Mesothelial cell of epicardium (in vitro differentiated cells): ENCODE results near the gene ZFP36L1. TPM values are rescaled to one million over a fixed set of nuclear protein-coding genes. Genes with fewer than 3 reads are reported as not detected.

Experiments
- DNase-seq, 2 experiments: peaks; one replicate each; pipeline ENCODE4 v3.0.0; 2021; ENCODE audit warnings: low spot score in 2 of 2; ENCODE audit not compliant: unreplicated experiment in 2 of 2
- H3K27ac Mint-ChIP-seq: 2 replicates; pipeline ENCODE4 v1.8.0; 2021; ENCODE audit warnings: mixed read lengths
- H3K27me3 Mint-ChIP-seq: 2 replicates; pipeline ENCODE4 v1.8.0; 2021; ENCODE audit warnings: low read depth, mixed read lengths
- H3K36me3 Mint-ChIP-seq: 2 replicates; pipeline ENCODE4 v1.8.0; 2021; ENCODE audit warnings: mixed read lengths
- H3K4me1 Mint-ChIP-seq: 2 replicates; pipeline ENCODE4 v1.8.0; 2021; ENCODE audit warnings: mixed read lengths
- H3K4me3 Mint-ChIP-seq: 2 replicates; pipeline ENCODE4 v1.8.0; 2021; ENCODE audit warnings: mild to moderate bottlenecking, moderate library complexity, mixed read lengths
- H3K9me3 Mint-ChIP-seq: 2 replicates; pipeline ENCODE4 v1.8.0; 2021; ENCODE audit warnings: mixed read lengths
- total RNA-seq: library from RNA; stranded (reverse); gene quantifications from 3 replicates; pipeline ENCODE4 v1.2.1, GENCODE V29; 2021
- TF ChIP-seq, protein P1 (sequence below): fragments of 200-600 bp; sonication (generic); IDR thresholded peaks from one replicate; pipeline ENCODE4 v1.5.0; 2021; ENCODE audit warnings: antibody characterized with exemption; ENCODE audit not compliant: unreplicated experiment

ZFP36L1 gene
- total RNA-seq, 1 donor from 2014 or later = 377 TPM

DNA sequence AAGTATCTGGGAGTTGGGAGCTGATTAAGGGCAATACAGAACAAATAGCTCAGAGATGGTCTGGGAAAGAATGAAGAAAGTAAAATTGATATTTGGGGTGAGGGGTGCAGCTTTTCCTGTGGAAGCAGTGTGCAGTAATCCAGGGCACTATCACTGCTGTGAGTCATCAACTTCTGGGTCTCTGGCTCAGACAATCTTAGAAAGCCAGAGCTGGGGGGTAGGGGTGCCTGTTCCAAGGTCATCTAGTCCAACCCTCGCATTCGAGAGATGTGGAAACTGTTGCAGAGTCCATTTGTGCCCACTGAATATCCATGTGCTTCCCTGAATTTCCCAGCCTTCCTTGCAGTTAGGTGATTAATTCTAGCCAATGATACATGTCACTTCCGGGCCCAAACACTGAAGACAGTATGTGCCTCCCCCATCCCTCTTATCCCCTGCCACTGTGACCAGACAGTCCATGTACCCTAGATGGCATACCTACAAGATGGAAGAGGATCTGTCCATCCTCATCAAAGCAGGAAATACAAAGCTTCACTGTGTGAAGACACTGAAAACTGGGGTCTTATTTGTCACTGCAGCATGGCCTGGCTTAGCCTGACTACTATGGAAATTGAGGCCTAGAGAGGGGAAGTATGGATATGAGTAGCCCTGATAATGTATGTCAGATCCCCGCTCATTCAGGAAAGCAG is 51.9 kb downstream of the ZFP36L1 start:
- H3K4me3 Mint-ChIP-seq = no peak overlapping the region

DNA sequence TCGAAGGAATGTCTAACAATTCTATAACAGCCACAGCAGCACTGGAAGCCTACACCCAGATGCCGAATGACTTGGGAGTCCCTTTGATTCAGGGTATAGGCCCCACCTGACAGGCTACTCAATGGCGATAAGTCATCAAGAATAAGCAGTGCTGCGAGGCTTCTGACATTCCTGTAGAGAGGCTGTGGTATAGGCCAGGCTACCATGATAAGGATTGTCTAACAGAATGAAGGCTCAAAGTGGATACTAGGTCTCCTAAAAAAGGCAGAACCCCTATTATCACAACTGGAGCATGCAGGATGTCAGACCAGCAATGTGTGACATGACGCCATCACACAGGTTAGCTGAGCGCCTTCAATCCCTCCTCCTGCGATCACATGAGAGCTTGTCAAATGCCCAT is 53.2 kb downstream of the ZFP36L1 start:
- Mint-ChIP-seq H3K9me3 (peaks cover 5% of the 10 kb centered on the region), H3K27me3 (no peaks in the 10 kb centered on the region), H3K4me1 (peaks cover 25% of the 10 kb centered on the region), H3K27ac (no peak overlapping the region), H3K36me3 (no peaks in the 10 kb centered on the region), H3K4me3 (no peak overlapping the region)
- DNase-seq = no peak
- TF ChIP-seq, protein P1, sequence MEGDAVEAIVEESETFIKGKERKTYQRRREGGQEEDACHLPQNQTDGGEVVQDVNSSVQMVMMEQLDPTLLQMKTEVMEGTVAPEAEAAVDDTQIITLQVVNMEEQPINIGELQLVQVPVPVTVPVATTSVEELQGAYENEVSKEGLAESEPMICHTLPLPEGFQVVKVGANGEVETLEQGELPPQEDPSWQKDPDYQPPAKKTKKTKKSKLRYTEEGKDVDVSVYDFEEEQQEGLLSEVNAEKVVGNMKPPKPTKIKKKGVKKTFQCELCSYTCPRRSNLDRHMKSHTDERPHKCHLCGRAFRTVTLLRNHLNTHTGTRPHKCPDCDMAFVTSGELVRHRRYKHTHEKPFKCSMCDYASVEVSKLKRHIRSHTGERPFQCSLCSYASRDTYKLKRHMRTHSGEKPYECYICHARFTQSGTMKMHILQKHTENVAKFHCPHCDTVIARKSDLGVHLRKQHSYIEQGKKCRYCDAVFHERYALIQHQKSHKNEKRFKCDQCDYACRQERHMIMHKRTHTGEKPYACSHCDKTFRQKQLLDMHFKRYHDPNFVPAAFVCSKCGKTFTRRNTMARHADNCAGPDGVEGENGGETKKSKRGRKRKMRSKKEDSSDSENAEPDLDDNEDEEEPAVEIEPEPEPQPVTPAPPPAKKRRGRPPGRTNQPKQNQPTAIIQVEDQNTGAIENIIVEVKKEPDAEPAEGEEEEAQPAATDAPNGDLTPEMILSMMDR = no peak

More for the DNA sequence above, 51.9 kb downstream of the ZFP36L1 start:
- H3K9me3 Mint-ChIP-seq = peaks cover 5% of the 10 kb centered on the region
- TF ChIP-seq, protein P1 = no peak
- H3K36me3 Mint-ChIP-seq = no peaks in the 10 kb centered on the region
- H3K27ac Mint-ChIP-seq = no peak overlapping the region
- no peak for DNase-seq
- peaks cover 28% of the 10 kb centered on the region for H3K4me1 Mint-ChIP-seq
- H3K27me3 Mint-ChIP-seq = no peaks in the 10 kb centered on the region

DNA sequence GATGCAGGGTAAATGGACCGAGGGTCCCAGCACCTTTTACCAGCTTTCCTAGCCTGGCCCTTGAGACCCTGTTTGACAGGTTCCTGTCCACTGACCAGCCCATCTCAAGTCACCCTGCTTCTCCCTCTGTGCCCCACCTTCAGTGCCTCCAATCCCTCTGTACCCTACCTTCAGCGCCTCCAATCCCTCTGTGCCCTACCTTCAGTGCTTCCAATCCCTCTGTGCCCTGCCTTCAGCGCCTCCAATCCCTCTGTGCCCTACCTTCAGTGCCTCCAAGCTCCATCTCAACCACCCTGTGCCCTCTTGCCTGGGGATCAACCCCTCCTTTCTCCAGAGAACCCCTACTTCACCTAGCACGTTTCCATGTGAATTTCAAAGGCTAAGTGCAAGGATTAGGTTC is 54.3 kb downstream of the ZFP36L1 start:
- Mint-ChIP-seq H3K9me3 (peaks cover 5% of the 10 kb centered on the region), H3K36me3 (no peaks in the 10 kb centered on the region), H3K27me3 (no peaks in the 10 kb centered on the region), H3K4me3 (no peak overlapping the region), H3K4me1 (peaks cover 30% of the 10 kb centered on the region), H3K27ac (no peak overlapping the region)
- TF ChIP-seq, protein P1 = no peak
- DNase-seq = no peak

Other genes with a start within 250 kb of the ZFP36L1 start
- gene ACTN1, start 186.2 kb upstream of the ZFP36L1 start, total RNA-seq = 155 to 166 TPM (median 163 TPM) in 3 replicates